Measurements from ENCODE around the gene ZNF213.

- TF ChIP-seq, protein P1, sequence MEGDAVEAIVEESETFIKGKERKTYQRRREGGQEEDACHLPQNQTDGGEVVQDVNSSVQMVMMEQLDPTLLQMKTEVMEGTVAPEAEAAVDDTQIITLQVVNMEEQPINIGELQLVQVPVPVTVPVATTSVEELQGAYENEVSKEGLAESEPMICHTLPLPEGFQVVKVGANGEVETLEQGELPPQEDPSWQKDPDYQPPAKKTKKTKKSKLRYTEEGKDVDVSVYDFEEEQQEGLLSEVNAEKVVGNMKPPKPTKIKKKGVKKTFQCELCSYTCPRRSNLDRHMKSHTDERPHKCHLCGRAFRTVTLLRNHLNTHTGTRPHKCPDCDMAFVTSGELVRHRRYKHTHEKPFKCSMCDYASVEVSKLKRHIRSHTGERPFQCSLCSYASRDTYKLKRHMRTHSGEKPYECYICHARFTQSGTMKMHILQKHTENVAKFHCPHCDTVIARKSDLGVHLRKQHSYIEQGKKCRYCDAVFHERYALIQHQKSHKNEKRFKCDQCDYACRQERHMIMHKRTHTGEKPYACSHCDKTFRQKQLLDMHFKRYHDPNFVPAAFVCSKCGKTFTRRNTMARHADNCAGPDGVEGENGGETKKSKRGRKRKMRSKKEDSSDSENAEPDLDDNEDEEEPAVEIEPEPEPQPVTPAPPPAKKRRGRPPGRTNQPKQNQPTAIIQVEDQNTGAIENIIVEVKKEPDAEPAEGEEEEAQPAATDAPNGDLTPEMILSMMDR (optimal IDR thresholded peaks at IDR 0.05 in 1 of 3, IDR thresholded peaks at IDR 0.05 in 1 of 3, conservative IDR thresholded peaks at IDR 0.05 in 1 of 3; ENCODE audit: extremely low read depth in 1 of 3, insufficient read depth in 2 of 3, low read length in 3 of 3) = no peak
- no peak for TF ChIP-seq EZH2 (IDR thresholded peaks at IDR 0.05; ENCODE audit: low read length)
Observed at GRCh38 chr16:3099732-3100499, 34.9 kb upstream of the ZNF213 start.

Measured in keratinocyte (primary cell).